GM18873 (cell line): ENCODE measurements around the gene OVCH1.

Source experiments
- ATAC-seq: cut with Tn5 transposase; IDR thresholded peaks from one replicate; pipeline ENCODE4 v1.9.1; 2021; ENCODE audit warnings: mild to moderate bottlenecking, moderate library complexity, moderate number of reproducible peaks; ENCODE audit not compliant: unreplicated experiment, low FRiP score

The OVCH1 gene, protein sequence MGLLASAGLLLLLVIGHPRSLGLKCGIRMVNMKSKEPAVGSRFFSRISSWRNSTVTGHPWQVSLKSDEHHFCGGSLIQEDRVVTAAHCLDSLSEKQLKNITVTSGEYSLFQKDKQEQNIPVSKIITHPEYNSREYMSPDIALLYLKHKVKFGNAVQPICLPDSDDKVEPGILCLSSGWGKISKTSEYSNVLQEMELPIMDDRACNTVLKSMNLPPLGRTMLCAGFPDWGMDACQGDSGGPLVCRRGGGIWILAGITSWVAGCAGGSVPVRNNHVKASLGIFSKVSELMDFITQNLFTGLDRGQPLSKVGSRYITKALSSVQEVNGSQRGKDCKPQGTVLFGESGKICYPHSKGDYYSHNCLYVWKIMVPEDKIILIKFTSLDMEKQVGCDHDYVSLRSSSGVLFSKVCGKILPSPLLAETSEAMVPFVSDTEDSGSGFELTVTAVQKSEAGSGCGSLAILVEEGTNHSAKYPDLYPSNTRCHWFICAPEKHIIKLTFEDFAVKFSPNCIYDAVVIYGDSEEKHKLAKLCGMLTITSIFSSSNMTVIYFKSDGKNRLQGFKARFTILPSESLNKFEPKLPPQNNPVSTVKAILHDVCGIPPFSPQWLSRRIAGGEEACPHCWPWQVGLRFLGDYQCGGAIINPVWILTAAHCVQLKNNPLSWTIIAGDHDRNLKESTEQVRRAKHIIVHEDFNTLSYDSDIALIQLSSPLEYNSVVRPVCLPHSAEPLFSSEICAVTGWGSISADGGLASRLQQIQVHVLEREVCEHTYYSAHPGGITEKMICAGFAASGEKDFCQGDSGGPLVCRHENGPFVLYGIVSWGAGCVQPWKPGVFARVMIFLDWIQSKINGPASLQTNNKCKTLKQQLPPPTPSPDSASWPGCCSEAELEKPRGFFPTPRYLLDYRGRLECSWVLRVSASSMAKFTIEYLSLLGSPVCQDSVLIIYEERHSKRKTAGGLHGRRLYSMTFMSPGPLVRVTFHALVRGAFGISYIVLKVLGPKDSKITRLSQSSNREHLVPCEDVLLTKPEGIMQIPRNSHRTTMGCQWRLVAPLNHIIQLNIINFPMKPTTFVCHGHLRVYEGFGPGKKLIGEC

DNA sequence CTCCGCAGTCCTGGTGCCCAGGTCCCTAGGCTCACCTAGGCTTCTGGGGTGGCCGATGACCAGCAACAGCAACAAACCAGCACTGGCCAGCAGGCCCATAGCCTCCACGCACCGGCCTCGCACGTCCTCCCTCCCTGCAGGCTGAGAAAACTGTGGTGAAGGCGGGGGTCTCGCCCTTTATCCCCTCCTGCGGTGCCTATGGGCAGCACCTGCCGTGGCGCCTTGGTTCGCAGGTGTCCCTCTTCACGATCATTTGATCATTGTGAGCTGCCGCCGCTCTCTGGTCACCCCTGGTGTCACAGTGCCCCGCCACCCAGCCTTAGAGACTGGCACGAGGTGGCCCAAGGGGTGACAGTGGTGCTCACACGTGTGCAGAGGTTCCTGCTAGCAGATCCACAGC lies at the start of gene OVCH1:
Gene OVCH1 (minus strand): TSS at position 99 of the 400 bp plus-strand sequence. CDS start 0 bp downstream, at position 99.
- no peak for ATAC-seq

DNA sequence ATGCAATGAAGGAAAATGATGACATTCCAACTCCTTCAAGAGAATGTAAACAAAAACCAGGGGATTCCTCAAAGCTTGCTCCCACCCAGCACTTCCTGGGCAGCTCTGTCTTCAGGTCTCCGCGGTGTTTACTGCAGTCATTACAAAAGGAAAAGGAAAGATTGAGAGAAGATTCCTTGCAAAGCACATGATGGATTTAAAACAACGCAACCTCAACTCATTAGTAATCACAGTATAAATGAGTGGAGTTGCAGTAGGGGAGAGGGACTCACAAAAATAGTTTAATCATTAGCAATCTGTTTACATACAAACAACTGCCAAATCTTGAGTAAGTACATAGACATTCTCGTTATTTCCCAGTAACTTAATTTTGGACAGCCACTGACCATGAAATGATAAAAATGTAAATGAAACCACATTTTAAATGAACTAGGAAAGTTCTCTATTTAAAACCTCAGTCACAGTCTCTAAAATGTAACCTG lies 49.7 kb upstream of the OVCH1 start:
- ATAC-seq = no peak

DNA sequence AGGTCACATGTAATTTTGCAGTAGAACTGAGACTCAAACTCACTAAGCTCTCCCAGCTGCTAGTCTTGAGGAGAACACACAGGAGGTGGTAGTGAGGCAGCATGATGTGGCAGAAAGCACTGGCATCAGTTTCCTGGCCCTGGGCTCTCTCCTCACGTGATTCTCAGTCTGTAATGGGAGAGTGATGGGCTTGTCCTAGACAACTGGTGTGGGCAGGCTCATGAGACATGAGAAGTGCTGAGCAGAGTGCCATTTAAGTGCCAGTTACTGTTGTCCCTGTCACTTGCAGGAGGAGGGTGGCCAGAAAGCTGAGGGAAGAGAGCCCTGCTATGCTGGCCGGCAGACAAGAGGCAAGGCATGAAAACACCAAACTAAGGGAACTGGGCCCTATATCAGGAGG lies 48.5 kb upstream of the OVCH1 start:
- no peak for ATAC-seq

DNA sequence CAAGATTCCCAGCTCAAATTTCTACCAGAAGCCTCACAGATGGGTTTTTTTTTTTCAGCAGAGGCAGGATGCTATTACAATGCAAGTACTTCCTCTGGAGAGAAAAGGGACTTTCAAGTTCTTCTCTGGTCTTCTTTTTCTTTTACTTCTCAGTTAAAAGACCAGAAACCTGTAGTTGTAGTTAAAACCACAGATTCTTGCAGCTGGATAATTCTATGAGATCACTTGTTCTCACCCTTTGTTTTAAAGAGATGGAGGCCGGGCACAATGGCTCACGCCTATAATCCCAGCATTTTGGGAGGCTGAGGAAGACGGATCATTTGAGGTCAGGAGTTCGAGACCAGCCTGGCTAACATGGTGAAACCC lies 47.6 kb upstream of the OVCH1 start:
- peak; percentile 79 for ATAC-seq

DNA sequence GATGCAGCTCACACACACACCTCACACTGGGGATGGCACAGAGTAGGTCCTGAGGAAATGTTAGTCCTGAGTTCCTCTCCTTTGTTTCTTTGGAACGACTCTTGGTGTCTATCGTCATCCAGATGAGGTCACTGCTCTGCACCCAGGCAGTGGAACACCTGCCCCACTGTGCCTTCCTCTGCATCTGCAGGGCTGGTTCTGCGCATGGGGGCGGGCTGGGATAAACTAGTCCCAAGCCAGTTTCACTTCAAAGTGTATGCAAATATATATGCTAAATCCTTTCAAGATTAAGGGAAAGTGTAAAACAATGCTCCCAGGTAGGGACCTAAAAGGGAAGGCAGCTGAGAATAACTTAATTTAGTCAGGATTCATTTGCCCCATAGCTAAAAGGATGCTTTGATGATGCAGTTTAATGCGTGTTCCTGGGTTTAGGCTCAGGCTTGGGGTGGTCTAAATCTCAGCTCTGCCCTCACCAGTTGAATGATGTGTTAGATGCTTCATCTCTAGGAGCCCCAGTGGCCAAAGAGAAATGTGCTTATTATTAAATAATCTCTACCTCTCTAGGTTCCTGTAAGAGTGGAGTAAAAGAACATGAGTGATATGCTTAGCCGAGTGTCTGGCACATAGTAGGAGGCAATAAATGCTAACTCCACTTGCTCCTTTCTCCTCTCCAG lies 47.1 kb upstream of the OVCH1 start:
- ATAC-seq = peak; percentile 31

DNA sequence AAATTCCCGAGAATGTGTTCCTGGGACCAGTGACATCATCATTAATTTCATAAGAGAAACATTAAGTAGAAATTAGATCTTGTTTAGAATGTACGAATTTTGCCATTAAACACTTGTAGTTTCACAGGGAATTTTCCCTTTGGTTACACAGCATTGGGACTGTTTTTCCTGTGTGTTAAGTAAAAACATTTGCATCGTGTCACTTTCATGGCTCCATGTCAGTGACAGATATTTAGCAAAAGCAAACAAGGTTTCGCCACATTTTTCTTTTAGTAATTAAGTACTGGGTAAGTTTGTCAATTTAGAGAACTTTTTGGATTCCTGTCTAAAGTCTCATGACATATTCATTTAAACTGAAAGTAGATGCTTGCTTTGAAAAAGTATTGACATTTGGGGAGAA lies 45.5 kb upstream of the OVCH1 start:
- no peak for ATAC-seq

DNA sequence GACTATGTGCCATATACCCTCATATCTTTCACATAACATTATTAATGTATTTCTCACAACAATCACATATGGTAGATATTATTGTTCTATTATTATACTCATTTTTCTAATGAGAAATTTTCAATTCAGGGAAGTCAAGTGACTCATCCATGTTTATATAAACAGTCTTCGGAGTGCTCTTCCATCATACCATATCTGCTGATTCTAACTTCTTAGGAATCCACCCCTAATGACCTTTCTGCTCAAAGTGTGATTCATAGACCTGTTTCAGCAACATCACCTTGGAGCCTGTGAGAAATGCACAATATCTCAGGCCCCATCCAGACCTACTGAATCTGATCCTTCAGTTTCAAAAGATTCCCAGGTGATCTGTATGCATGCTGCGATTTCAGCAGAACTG lies 39.8 kb upstream of the OVCH1 start:
- ATAC-seq = no peak

DNA sequence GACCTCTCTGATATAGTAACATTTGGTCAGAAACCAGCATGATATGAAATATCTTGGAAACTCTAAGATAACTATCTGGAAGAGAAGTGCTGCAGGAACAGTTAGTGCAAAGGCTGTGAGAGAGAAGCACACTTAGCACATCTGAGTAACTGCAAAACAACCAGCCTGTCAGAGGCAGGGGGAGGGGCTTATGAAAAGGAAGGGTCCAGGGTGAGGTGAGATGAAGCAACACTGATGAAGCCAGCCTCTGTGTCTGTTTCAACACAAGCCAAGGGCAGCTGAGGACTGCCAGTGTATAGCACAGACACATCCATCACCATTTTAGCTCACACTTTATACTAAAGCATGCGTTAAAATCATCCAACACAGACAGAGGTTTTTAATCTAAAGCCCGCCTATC lies 37.4 kb upstream of the OVCH1 start:
- ATAC-seq = no peak

DNA sequence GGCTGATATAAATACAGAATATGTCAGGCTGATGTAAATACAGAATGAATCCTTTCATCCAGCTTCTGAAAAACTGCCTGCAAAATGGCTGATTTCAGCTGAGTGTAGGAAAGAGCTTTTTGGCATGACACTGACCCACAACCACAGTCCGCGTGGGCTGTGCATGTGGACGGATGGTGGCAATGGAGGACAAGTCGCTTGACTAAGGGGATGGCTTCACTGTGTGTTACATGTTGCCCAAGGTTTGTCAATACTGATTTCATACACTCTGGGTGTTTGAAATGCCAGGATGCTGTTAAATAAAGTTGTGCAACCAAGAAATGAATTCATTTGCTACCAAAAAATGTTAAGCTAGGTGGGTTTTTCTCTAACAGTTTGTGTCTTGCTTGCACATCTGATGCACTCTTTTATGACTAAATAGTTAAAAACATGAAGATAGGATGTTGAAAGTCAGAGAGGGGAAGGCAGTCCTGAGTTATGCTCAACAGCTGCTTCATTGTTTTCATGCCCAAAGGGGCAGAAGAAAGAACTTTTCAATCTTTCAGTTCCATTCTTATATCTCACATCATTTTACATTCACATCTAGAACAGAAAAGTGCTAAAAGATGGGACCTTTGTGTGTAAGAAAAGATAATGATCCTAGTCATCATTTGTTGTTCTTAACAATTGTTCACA lies 36.5 kb upstream of the OVCH1 start:
- ATAC-seq = no peak

DNA sequence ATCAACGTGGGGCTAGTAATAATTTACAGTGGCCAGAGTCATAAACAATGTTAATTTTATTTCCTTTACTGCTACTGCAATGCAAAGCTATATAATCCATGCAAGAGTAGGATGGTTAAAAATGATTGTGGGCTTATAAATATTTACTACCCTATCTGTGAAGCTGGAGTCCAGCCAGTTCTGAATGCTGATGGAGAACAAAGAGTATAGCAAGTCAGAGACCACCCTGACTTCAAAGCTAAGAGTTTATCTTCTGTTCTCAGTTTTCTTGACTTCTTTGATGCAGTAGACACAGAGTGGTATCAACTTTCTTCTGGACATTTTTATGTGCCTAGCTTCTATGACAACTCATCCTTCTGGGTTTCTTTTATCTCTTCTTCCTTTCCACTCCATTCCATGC lies 34.0 kb upstream of the OVCH1 start:
- ATAC-seq = no peak

DNA sequence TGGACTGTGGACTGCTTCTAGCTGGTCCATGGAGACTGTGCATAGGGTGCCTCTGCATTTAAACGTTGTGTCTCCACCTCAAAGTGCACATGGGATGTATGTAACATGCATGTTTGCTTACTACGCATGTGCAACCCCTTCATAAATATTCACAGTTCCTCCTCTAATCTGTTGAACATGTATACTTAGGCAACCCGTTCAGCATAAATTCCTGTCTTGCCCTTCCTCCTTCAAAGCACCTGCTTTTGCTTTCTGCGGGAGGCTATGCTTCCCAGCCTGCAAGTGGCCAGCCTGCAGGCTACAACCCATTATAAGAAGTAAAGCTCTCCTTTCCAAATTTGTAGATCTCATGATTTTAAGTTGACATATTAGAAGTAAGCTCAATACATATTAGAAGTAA lies 33.0 kb upstream of the OVCH1 start:
- no peak for ATAC-seq

DNA sequence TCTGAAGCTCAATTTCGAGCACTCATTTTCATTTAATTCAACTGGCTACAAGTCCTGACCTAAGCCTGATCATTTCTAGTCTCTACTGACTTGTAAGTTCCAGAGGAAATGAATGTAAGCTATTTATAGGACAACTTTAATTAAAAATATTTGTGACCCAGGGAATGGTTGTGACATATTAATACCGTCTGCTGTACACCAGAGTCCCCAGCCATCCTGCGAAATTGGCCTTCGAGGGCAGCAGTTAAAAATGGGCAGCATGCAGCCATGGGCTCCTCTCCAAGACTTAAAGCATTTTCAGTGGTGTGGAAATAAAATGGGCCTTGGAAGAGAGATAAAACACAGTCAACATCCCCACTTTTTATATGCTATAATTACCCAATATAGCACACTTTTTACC lies 30.7 kb upstream of the OVCH1 start:
- ATAC-seq = no peak

DNA sequence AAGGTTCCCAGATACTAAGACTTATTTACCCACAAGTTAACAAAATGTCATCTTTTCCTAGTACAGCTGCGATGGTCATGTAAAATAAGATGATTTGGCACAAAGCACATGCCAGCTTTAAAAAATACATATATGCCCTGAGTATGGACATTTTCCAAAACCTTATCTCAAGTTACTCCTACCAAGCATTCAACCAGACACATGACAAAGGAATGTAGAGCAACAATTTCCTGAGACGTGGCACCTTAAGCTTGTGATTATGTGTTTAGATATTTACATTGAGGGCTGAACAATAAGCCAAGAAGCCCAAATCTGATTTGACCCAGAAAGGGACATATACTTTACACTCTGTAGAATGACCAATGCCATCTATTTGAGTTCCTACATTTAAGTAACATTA lies 24.5 kb upstream of the OVCH1 start:
- no peak for ATAC-seq

DNA sequence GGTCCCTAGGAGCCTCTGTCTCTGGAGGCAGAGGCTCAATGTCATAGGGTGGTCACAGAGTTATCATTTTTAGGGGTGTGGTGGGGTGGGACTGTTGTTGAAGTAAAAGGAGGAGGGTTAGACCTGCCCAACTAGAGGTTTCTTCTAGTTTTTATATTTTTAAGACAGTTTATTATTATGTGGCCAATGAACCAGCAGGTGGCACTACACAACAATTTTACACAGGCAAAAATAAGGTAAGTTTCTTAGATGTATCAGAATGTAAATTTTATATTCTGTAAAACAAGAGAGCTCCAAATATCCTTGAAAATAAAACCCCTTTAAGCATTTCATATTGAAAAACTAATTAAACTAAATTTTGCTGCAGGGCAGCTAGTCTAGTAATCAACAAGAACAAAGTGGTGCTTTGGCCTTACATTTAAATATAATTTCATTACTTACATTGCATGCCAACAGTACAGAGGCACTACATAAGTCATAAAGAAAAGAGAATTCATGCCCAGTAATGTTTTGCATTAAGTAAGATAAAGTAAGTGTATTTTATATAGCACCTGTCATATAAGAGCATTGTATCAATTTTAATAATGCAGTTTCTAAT lies 22.2 kb upstream of the OVCH1 start:
- no peak for ATAC-seq

DNA sequence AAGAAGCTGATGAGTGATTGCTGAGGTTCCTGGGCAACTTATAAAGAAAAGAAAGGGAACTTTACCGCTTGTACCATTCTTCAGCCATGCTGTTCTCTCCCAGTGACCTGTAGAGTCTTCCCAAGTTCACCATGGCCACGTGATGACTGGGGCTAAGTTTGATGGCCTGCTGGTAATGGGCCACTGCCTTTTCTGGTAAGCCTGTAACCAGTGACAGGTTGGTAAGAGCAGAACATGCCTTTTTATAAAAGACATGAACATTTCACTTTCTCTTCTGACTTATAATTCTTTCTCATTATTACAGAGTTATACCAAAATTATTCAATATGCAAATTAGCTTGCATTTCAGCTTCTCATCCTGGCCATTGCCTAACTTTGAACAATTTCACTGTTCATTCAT lies 20.9 kb upstream of the OVCH1 start:
- no peak for ATAC-seq

DNA sequence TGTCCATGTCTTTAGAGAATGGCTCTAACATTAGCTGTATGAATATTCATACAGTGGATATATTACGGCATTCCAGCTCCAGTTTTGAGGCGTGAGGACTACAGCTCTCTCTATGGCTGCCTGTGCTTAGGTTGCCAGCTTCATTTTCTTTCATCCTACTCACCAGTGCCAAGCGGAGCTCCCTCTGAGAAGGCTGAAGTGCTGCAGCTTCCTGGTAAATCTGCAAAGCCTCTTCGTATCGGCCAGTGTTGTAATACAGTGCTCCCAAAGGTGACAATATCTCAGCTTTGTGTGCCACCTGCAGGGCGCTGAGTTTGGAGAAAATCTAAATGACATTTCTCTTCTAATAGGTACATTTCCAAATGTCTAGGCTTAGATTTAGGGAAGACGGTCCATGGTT lies 19.8 kb upstream of the OVCH1 start:
- no peak for ATAC-seq

DNA sequence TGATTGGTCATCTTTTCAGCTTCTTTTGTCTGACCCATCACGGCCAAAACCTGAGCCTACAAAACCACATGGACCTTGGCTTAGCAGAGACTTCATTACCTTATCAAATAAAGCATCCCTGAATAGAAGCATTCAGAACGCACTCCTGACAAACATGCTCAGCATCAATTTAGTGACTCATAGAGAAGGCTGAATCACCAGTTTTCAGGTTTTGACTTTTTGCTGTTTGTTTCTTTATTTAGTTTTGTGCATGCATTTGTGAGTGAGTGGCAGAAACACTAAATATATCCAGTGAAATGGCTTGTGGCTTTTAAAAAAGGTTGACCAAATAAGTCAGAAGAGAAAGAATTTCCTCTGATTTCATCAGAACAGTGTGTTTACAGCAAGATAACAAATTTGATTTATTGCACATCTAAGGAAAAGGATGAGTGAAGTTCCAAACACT lies 19.0 kb upstream of the OVCH1 start:
- no peak for ATAC-seq

DNA sequence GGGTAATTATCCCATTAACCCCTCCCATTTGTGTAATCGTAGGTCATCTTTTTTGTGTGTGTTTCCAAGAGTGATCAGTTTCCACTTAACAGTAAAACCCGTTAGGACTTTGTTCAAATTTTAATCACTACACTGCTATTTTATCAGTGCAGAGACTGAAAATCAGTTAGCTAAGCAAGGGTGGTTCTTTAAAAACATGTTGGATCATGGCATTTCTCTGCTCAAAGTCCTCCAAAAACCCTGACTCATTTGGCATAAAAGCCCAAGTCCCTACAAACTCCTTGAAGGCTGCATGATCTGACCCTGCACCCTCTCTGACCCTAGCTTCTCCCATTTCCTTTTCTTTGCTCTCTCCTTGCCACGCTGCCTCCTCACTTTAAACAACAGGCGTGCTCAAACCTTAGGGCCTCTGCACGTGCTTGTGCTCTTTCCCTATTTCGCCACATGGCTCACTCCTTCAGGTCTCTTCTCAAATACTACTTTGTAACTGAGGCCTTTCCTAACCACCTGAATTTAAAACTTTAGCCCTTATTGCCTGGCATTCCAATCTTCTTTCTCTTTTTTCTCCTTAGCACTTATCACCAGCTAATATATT lies 13.2 kb upstream of the OVCH1 start:
- ATAC-seq = no peak

DNA sequence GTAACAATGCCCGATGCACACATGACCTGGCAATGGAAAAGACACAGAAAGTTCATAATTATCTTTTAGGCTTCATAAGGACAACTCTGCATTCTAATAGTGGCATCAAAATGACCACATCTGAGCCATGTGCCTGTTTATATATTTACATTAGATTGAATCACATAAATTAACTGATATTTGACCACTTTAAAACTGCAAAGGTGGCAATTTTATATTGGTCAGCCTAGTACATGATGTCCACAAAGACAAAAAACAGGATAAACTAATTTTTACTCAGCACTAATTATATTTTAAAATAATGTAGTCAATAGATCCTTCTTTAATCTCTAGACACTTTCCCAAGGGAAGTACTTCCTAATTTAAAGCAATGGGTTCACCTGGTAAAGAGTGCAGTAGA lies 12.0 kb upstream of the OVCH1 start:
- ATAC-seq = no peak
